Panc1 (cell line): ENCODE measurements around the gene SOX5.

Experiments used
- CTCF ChIP-seq: fragments of 450-650 bp; IDR thresholded peaks from 2 replicates; pipeline ENCODE4 v1.5.1; 2017; ENCODE audit warnings: mild to moderate bottlenecking
- POLR2AphosphoS5 ChIP-seq: IDR thresholded peaks from 2 replicates; pipeline ENCODE4 v1.6.1; 2012; ENCODE audit warnings: mild to moderate bottlenecking, low read depth, low read length, moderate library complexity

- no peak for TF ChIP-seq POLR2AphosphoS5
- TF ChIP-seq CTCF: no peak
Observed at GRCh38 chr12:23536293-23536692, 413.2 kb downstream of the SOX5 start.
